Esophagus squamous epithelium (tissue), 4 donors: ENCODE measurements around the gene TRIM62.

ENCODE experiments used
- POLR2A ChIP-seq, 4 donors: fragments of 450-650 bp; IDR thresholded peaks; one replicate each; pipeline ENCODE4 v1.6.1; 2017; ENCODE audit warnings: antibody characterized with exemption in 4 of 4, mild to moderate bottlenecking in 4 of 4, moderate library complexity in 3 of 4
- TF ChIP-seq, protein P1 (sequence below), 6 experiments: fragments of 450-650 bp in 4 of 6; fragments of 200-600 bp in 2 of 6; sonication (generic) in 2 of 6; IDR thresholded peaks; one replicate each; pipeline ENCODE4 v1.5.1; 2016 to 2019; ENCODE audit warnings: antibody characterized with exemption in 6 of 6, mild to moderate bottlenecking in 4 of 6, moderate library complexity in 4 of 6

DNA sequence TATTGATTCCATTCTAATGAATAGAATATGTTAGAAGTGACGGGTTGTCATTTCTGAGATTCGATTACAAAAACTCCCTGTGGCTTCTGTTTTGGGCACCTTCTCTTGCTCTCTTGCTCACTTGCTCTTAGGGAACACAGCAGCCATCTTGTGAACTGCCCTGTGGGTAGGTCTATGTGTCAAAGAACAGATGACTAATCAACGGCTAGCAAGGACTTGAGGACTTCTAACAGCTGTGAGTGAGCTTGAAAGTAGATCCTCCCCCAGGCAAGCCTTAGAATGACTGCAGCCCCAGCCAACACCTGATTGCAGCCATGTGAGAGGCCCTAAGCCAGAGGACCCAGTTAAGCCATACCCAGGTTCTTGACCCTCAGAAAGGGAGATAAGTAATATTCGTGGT lies 51.5 kb downstream of the TRIM62 start:
- TF ChIP-seq, protein P1, sequence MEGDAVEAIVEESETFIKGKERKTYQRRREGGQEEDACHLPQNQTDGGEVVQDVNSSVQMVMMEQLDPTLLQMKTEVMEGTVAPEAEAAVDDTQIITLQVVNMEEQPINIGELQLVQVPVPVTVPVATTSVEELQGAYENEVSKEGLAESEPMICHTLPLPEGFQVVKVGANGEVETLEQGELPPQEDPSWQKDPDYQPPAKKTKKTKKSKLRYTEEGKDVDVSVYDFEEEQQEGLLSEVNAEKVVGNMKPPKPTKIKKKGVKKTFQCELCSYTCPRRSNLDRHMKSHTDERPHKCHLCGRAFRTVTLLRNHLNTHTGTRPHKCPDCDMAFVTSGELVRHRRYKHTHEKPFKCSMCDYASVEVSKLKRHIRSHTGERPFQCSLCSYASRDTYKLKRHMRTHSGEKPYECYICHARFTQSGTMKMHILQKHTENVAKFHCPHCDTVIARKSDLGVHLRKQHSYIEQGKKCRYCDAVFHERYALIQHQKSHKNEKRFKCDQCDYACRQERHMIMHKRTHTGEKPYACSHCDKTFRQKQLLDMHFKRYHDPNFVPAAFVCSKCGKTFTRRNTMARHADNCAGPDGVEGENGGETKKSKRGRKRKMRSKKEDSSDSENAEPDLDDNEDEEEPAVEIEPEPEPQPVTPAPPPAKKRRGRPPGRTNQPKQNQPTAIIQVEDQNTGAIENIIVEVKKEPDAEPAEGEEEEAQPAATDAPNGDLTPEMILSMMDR (IDR thresholded peaks at IDR 0.05) = no peak
- TF ChIP-seq POLR2A (IDR thresholded peaks at IDR 0.05) = no peak
